ENCODE results near the gene IFI27L1. TPM values are rescaled to one million over a fixed set of nuclear protein-coding genes. Genes with fewer than 3 reads are reported as not detected.

IFI27L1 gene
- total RNA-seq, 1 experiment from 2014 or later = 7.8 TPM

GRCh38 chr14:94129758-94130414 lies 48.8 kb downstream of the IFI27L1 start:
- H3K36me3 ChIP-seq (ENCODE audit: insufficient read depth, low read length) = no peaks in the 10 kb centered on the region
- peaks cover 18% of the 10 kb centered on the region for H3K4me1 ChIP-seq (ENCODE audit: low read length)
- H3K27ac ChIP-seq (ENCODE audit: low read length) = no peak overlapping the region
- DNase-seq = peak; percentile 68
- H3K9ac ChIP-seq (ENCODE audit: low read length) = peak overlapping the region; percentile 83
- no peaks in the 10 kb centered on the region for H3K9me3 ChIP-seq (ENCODE audit: low read length)
- peak overlapping the region; percentile 73 for H3K4me2 ChIP-seq (ENCODE audit: low read depth, low read length, poor library complexity, severe bottlenecking)
- no peaks in the 10 kb centered on the region for H3K9me2 ChIP-seq (replicated peaks; ENCODE audit: insufficient read depth, low read length)
- H3K27me3 ChIP-seq (ENCODE audit: low read length) = no peaks in the 10 kb centered on the region
- H2AFZ ChIP-seq (ENCODE audit: low read length) = peak overlapping the region; percentile 82
- H3K4me3 ChIP-seq (ENCODE audit: low read length) = peak overlapping the region; percentile 82
- H4K20me1 ChIP-seq (ENCODE audit: insufficient read depth, low read depth, low read length) = no peaks in the 10 kb centered on the region
- H3K79me2 ChIP-seq (ENCODE audit: low read length) = no peaks in the 10 kb centered on the region

GRCh38 chr14:94132285-94132887 lies 51.3 kb downstream of the IFI27L1 start:
- Histone ChIP-seq H3K27ac (ENCODE audit: low read length) (no peak overlapping the region), H2AFZ (ENCODE audit: low read length) (no peak overlapping the region), H3K9me3 (ENCODE audit: low read length) (peaks cover 4% of the 10 kb centered on the region; the same call in 1 of the 2 replicates), H3K4me3 (ENCODE audit: low read length) (no peak overlapping the region), H3K36me3 (ENCODE audit: insufficient read depth, low read length) (no peaks in the 10 kb centered on the region), H3K27me3 (ENCODE audit: low read length) (peaks cover 2% of the 10 kb centered on the region; the same call in 1 of the 2 replicates), H3K9me2 (replicated peaks; ENCODE audit: insufficient read depth, low read length) (no peaks in the 10 kb centered on the region), H3K4me2 (ENCODE audit: low read depth, low read length, poor library complexity, severe bottlenecking) (no peak overlapping the region), H3K9ac (ENCODE audit: low read length) (no peak overlapping the region), H3K79me2 (ENCODE audit: low read length) (no peaks in the 10 kb centered on the region), H3K4me1 (ENCODE audit: low read length) (peaks cover 18% of the 10 kb centered on the region), H4K20me1 (ENCODE audit: insufficient read depth, low read depth, low read length) (no peaks in the 10 kb centered on the region; the same call in 1 of the 2 replicates)
- peak; percentile 92 for DNase-seq

- Histone ChIP-seq H3K9ac (ENCODE audit: low read length) (no peak overlapping the region), H3K79me2 (ENCODE audit: low read length) (no peaks in the 10 kb centered on the region), H3K4me3 (ENCODE audit: low read length) (no peak overlapping the region), H3K9me2 (replicated peaks; ENCODE audit: insufficient read depth, low read length) (no peaks in the 10 kb centered on the region), H4K20me1 (ENCODE audit: insufficient read depth, low read depth, low read length) (no peaks in the 10 kb centered on the region; the same call in 1 of the 2 replicates), H3K4me1 (ENCODE audit: low read length) (peaks cover under 1% of the 10 kb centered on the region; the same call in 1 of the 2 replicates), H3K36me3 (ENCODE audit: insufficient read depth, low read length) (no peaks in the 10 kb centered on the region), H3K4me2 (ENCODE audit: low read depth, low read length, poor library complexity, severe bottlenecking) (no peak overlapping the region), H2AFZ (ENCODE audit: low read length) (no peak overlapping the region), H3K27me3 (ENCODE audit: low read length) (peaks cover 2% of the 10 kb centered on the region; the same call in 1 of the 2 replicates), H3K27ac (ENCODE audit: low read length) (no peak overlapping the region), H3K9me3 (ENCODE audit: low read length) (peaks cover 4% of the 10 kb centered on the region; the same call in 1 of the 2 replicates)
- DNase-seq = no peak
Observed at GRCh38 chr14:94135476-94135875, 54.4 kb downstream of the IFI27L1 start.

GRCh38 chr14:94136575-94137331 lies 55.6 kb downstream of the IFI27L1 start:
- DNase-seq = peak; percentile 96
- Histone ChIP-seq H3K36me3 (ENCODE audit: insufficient read depth, low read length) (no peaks in the 10 kb centered on the region), H3K4me3 (ENCODE audit: low read length) (no peak overlapping the region), H3K27ac (ENCODE audit: low read length) (no peak overlapping the region), H3K9me3 (ENCODE audit: low read length) (peaks cover 4% of the 10 kb centered on the region; the same call in 1 of the 2 replicates), H3K27me3 (ENCODE audit: low read length) (peaks cover 2% of the 10 kb centered on the region; the same call in 1 of the 2 replicates), H3K9me2 (replicated peaks; ENCODE audit: insufficient read depth, low read length) (no peaks in the 10 kb centered on the region), H4K20me1 (ENCODE audit: insufficient read depth, low read depth, low read length) (no peaks in the 10 kb centered on the region; the same call in 1 of the 2 replicates), H3K4me2 (ENCODE audit: low read depth, low read length, poor library complexity, severe bottlenecking) (no peak overlapping the region), H2AFZ (ENCODE audit: low read length) (peak overlapping the region; percentile 16; the same call in 1 of the 2 replicates), H3K4me1 (ENCODE audit: low read length) (no peaks in the 10 kb centered on the region), H3K79me2 (ENCODE audit: low read length) (no peaks in the 10 kb centered on the region), H3K9ac (ENCODE audit: low read length) (no peak overlapping the region)

- H3K36me3 ChIP-seq (ENCODE audit: insufficient read depth, low read length) = no peaks in the 10 kb centered on the region
- H3K9ac ChIP-seq (ENCODE audit: low read length) = no peak overlapping the region
- H3K4me3 ChIP-seq (ENCODE audit: low read length) = no peak overlapping the region
- DNase-seq = no peak
- no peak overlapping the region for H2AFZ ChIP-seq (ENCODE audit: low read length)
- no peaks in the 10 kb centered on the region for H3K9me2 ChIP-seq (replicated peaks; ENCODE audit: insufficient read depth, low read length)
- H4K20me1 ChIP-seq (ENCODE audit: insufficient read depth, low read depth, low read length) = no peaks in the 10 kb centered on the region; the same call in 1 of the 2 replicates
- H3K9me3 ChIP-seq (ENCODE audit: low read length) = peaks cover 4% of the 10 kb centered on the region; the same call in 1 of the 2 replicates
- H3K4me1 ChIP-seq (ENCODE audit: low read length) = no peaks in the 10 kb centered on the region
- no peaks in the 10 kb centered on the region for H3K79me2 ChIP-seq (ENCODE audit: low read length)
- H3K4me2 ChIP-seq (ENCODE audit: low read depth, low read length, poor library complexity, severe bottlenecking) = no peak overlapping the region
- no peak overlapping the region for H3K27ac ChIP-seq (ENCODE audit: low read length)
- peaks cover 2% of the 10 kb centered on the region; the same call in 1 of the 2 replicates for H3K27me3 ChIP-seq (ENCODE audit: low read length)
Observed at GRCh38 chr14:94138251-94138650, 57.1 kb downstream of the IFI27L1 start.

- H3K27me3 ChIP-seq (ENCODE audit: low read length) = peaks cover 2% of the 10 kb centered on the region; the same call in 1 of the 2 replicates
- no peaks in the 10 kb centered on the region for H3K4me1 ChIP-seq (ENCODE audit: low read length)
- H3K4me3 ChIP-seq (ENCODE audit: low read length) = no peak overlapping the region
- H3K4me2 ChIP-seq (ENCODE audit: low read depth, low read length, poor library complexity, severe bottlenecking) = no peak overlapping the region
- H3K27ac ChIP-seq (ENCODE audit: low read length) = no peak overlapping the region
- no peaks in the 10 kb centered on the region for H3K36me3 ChIP-seq (ENCODE audit: insufficient read depth, low read length)
- no peaks in the 10 kb centered on the region for H3K9me2 ChIP-seq (replicated peaks; ENCODE audit: insufficient read depth, low read length)
- no peak overlapping the region for H2AFZ ChIP-seq (ENCODE audit: low read length)
- no peak for DNase-seq
- peaks cover 4% of the 10 kb centered on the region; the same call in 1 of the 2 replicates for H3K9me3 ChIP-seq (ENCODE audit: low read length)
- H3K9ac ChIP-seq (ENCODE audit: low read length) = no peak overlapping the region
- no peaks in the 10 kb centered on the region for H3K79me2 ChIP-seq (ENCODE audit: low read length)
- no peaks in the 10 kb centered on the region; the same call in 1 of the 2 replicates for H4K20me1 ChIP-seq (ENCODE audit: insufficient read depth, low read depth, low read length)
Observed at GRCh38 chr14:94139006-94139405, 57.9 kb downstream of the IFI27L1 start.

- no peak for DNase-seq
- no peak overlapping the region for H3K4me2 ChIP-seq (ENCODE audit: low read depth, low read length, poor library complexity, severe bottlenecking)
Observed at GRCh38 chr14:94139421-94139820, 58.3 kb downstream of the IFI27L1 start.

GRCh38 chr14:94142247-94142646 lies 61.1 kb downstream of the IFI27L1 start:
- no peaks in the 10 kb centered on the region for H3K9me3 ChIP-seq (ENCODE audit: low read length)
- H3K4me1 ChIP-seq (ENCODE audit: low read length) = no peaks in the 10 kb centered on the region
- no peak overlapping the region for H3K27ac ChIP-seq (ENCODE audit: low read length)
- H3K4me3 ChIP-seq (ENCODE audit: low read length) = no peak overlapping the region
- DNase-seq = no peak
- H3K9ac ChIP-seq (ENCODE audit: low read length) = no peak overlapping the region
- H2AFZ ChIP-seq (ENCODE audit: low read length) = no peak overlapping the region
- no peaks in the 10 kb centered on the region for H3K36me3 ChIP-seq (ENCODE audit: insufficient read depth, low read length)
- H3K79me2 ChIP-seq (ENCODE audit: low read length) = no peaks in the 10 kb centered on the region
- no peaks in the 10 kb centered on the region for H3K9me2 ChIP-seq (replicated peaks; ENCODE audit: insufficient read depth, low read length)
- H3K27me3 ChIP-seq (ENCODE audit: low read length) = no peaks in the 10 kb centered on the region
- no peak overlapping the region for H3K4me2 ChIP-seq (ENCODE audit: low read depth, low read length, poor library complexity, severe bottlenecking)
- H4K20me1 ChIP-seq (ENCODE audit: insufficient read depth, low read depth, low read length) = no peaks in the 10 kb centered on the region

More at GRCh38 chr14:94139421-94139820, 58.3 kb downstream of the IFI27L1 start:
- Histone ChIP-seq H3K4me3 (ENCODE audit: low read length) (no peak overlapping the region), H3K27me3 (ENCODE audit: low read length) (peaks cover 2% of the 10 kb centered on the region; the same call in 1 of the 2 replicates), H3K36me3 (ENCODE audit: insufficient read depth, low read length) (no peaks in the 10 kb centered on the region), H3K9me3 (ENCODE audit: low read length) (peaks cover 4% of the 10 kb centered on the region; the same call in 1 of the 2 replicates), H3K9me2 (replicated peaks; ENCODE audit: insufficient read depth, low read length) (no peaks in the 10 kb centered on the region), H3K9ac (ENCODE audit: low read length) (no peak overlapping the region), H3K4me1 (ENCODE audit: low read length) (no peaks in the 10 kb centered on the region), H2AFZ (ENCODE audit: low read length) (no peak overlapping the region), H3K79me2 (ENCODE audit: low read length) (no peaks in the 10 kb centered on the region), H4K20me1 (ENCODE audit: insufficient read depth, low read depth, low read length) (no peaks in the 10 kb centered on the region; the same call in 1 of the 2 replicates), H3K27ac (ENCODE audit: low read length) (no peak overlapping the region)
